Common myeloid progenitor, CD34-positive (primary cell): ENCODE data around the gene ADGRV1.

Experiments
- CTCF ChIA-PET: fragments of 350-600 bp; sonication (Branson Sonifier 250); formaldehyde crosslinking; loops from one replicate; lab custom pipeline; 2021; ENCODE audit warnings: antibody characterized with exemption; lab: Charles Lee
- POLR2A ChIA-PET: fragments of 350-600 bp; sonication (Branson Sonifier 250); formaldehyde crosslinking; loops from one replicate; lab custom pipeline; 2021; ENCODE audit warnings: antibody characterized with exemption; lab: Charles Lee
- DNase-seq, 3 donors: peaks; one replicate each; pipeline versions ENCODE4 v3.0.0 to v3.0.0-alpha.2; 2013
- H3K27ac ChIP-seq, 2 experiments: 1 replicate in 1 of 2; 2 replicates in 1 of 2; pipeline ENCODE4 v1.7.0; 2013; ENCODE audit warnings: inconsistent platforms in 2 of 2, low read length in 2 of 2, mild to moderate bottlenecking in 2 of 2, low read depth in 1 of 2, moderate library complexity in 1 of 2; ENCODE audit not compliant: severe bottlenecking in 2 of 2, insufficient read depth in 1 of 2, poor library complexity in 1 of 2
- H3K27me3 ChIP-seq, 5 experiments: replicated peaks in 2 of 5; 1 replicate in 3 of 5; 2 replicates in 2 of 5; pipeline versions ENCODE4 v1.6.1 to v1.7.0; 2013; ENCODE audit warnings: low read length in 4 of 5, mild to moderate bottlenecking in 2 of 5, moderate library complexity in 2 of 5, inconsistent platforms in 1 of 5; ENCODE audit not compliant: insufficient read depth in 5 of 5, control insufficient read depth in 4 of 5
- H3K36me3 ChIP-seq, 4 experiments: 1 replicate in 2 of 4; 2 replicates in 2 of 4; pipeline versions ENCODE4 v1.6.1 to v1.7.0; 2013; ENCODE audit warnings: low read length in 3 of 4, control low read depth in 1 of 4, mild to moderate bottlenecking in 1 of 4; ENCODE audit not compliant: control insufficient read depth in 4 of 4, insufficient read depth in 4 of 4
- H3K4me1 ChIP-seq, 4 experiments: 1 replicate in 3 of 4; 2 replicates in 1 of 4; pipeline versions ENCODE4 v1.6.1 to v1.7.1; 2013; ENCODE audit warnings: low read length in 3 of 4, mild to moderate bottlenecking in 3 of 4, control low read depth in 1 of 4, inconsistent platforms in 1 of 4, moderate library complexity in 1 of 4; ENCODE audit not compliant: control insufficient read depth in 4 of 4, insufficient read depth in 4 of 4; ENCODE audit errors: control extremely low read depth in 1 of 4
- H3K4me3 ChIP-seq, 7 experiments: 1 replicate in 4 of 7; 2 replicates in 3 of 7; pipeline versions ENCODE4 v1.5.1 to v1.7.0; 2013; ENCODE audit warnings: mild to moderate bottlenecking in 7 of 7, low read length in 6 of 7, moderate library complexity in 6 of 7, inconsistent platforms in 2 of 7, low read depth in 2 of 7, control low read depth in 1 of 7; ENCODE audit not compliant: insufficient read depth in 4 of 7, control insufficient read depth in 1 of 7; ENCODE audit errors: extremely low read depth in 1 of 7
- H3K9me3 ChIP-seq, 5 experiments: 1 replicate in 4 of 5; 2 replicates in 1 of 5; pipeline versions ENCODE4 v1.6.1 to v1.7.1; 2013; ENCODE audit warnings: low read length in 4 of 5, mild to moderate bottlenecking in 2 of 5, inconsistent platforms in 1 of 5, low read depth in 1 of 5, moderate library complexity in 1 of 5; ENCODE audit not compliant: control insufficient read depth in 4 of 5, insufficient read depth in 2 of 5; ENCODE audit errors: control extremely low read depth in 1 of 5
- WGBS: methylation state at CpG from one replicate; pipeline ENCODE4 v1.1.5; 2013; ENCODE audit not compliant: insufficient coverage; 5-methylcytosine and 5-hydroxymethylcytosine counted together

ADGRV1 gene

DNA sequence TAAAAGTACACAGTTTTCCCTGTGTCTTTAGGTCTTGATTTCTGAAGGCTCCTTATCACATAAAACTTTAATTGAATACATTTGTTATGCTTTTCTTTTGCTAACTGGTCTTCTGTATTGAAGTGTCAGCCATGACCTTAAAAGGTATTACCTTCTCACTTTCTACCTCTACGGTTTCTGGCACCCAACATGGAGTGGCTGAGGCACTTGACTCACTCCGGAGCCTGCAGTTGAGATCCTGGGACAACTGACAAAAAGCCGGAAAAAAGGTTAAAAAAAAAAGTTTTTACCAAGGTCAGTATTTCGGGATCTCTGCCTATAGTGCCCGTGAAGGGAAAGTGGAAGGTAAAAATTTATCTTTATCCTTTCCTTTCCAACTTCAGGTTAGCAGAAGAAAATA is 627.5 kb downstream of the ADGRV1 start:
- WGBS = 100% methylated on average over 4 of the region's 5 CpGs
- Histone ChIP-seq H3K27ac (no peak overlapping the region), H3K36me3 (no peaks in the 10 kb centered on the region), H3K9me3 (no peaks in the 10 kb centered on the region), H3K4me3 (no peak overlapping the region), H3K4me1 (peaks cover 0 to 18% (median 3%) of the 10 kb centered on the region in 4 experiments), H3K27me3 (no peaks in the 10 kb centered on the region)
- POLR2A ChIA-PET = no interaction called here
- DNase-seq = no peak
- CTCF ChIA-PET = no interaction called here

DNA sequence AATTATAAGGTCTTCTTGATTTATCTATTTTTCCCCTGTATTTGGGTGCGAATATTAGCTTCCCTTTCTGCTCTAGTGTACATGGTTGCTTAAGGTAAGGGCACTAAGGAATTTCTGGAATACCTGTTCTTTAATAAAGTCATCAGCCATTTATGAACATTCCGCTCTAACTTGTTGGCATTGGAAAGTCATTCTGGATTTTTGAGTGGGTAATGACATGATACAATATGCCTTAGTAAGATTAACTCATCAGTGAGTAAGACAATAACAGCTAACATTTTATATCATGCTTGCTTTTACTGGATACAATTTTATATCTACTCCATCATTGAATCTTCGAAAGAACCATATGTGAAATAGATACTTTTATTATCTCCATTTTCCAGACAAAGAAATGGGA is 628.4 kb downstream of the ADGRV1 start:
- ChIA-PET CTCF (interaction anchor here (0.9 to 1.4 kb wide), 2 partner anchors 20 to 32 kb away, joined by 3 to 5 read pairs; no protein-coding TSS in a partner anchor), POLR2A (no interaction called here)
- peaks cover 0 to 18% (median 3%) of the 10 kb centered on the region in 4 experiments for H3K4me1 ChIP-seq
- no peaks in the 10 kb centered on the region for H3K27me3 ChIP-seq
- no peak for DNase-seq
- WGBS = 100% methylated on average over 1 of the region's 3 CpGs
- H3K36me3 ChIP-seq = no peaks in the 10 kb centered on the region
- no peaks in the 10 kb centered on the region for H3K9me3 ChIP-seq
- no peak overlapping the region for H3K4me3 ChIP-seq
- no peak overlapping the region for H3K27ac ChIP-seq

DNA sequence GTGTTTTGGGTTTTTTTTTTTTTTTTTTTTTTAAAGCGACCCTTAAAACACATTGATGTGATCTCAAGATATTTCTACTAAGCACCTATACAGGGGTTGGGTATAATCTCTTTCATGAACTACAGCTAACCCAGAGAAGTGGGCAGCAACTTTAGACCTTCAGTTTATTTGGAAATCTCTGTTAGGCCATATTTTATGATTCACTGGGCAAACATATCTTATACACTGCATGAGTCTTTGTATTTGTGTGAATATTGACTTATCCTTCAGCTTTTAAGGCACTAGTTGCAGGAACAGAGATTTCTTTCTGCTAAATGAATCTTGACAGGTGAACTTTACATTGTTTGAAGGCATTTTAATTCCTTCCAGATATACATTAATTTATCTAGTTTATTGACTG is 630.2 kb downstream of the ADGRV1 start:
- no peaks in the 10 kb centered on the region for H3K36me3 ChIP-seq
- H3K27me3 ChIP-seq = no peaks in the 10 kb centered on the region
- ChIA-PET POLR2A (no interaction called here), CTCF (no interaction called here)
- WGBS = no CpG with 5 or more reads among the region's 1 CpG
- no peak for DNase-seq
- H3K4me3 ChIP-seq = no peak overlapping the region
- no peak overlapping the region for H3K27ac ChIP-seq
- peaks cover 0 to 3% (median 0%) of the 10 kb centered on the region in 4 experiments for H3K4me1 ChIP-seq
- H3K9me3 ChIP-seq = no peaks in the 10 kb centered on the region

DNA sequence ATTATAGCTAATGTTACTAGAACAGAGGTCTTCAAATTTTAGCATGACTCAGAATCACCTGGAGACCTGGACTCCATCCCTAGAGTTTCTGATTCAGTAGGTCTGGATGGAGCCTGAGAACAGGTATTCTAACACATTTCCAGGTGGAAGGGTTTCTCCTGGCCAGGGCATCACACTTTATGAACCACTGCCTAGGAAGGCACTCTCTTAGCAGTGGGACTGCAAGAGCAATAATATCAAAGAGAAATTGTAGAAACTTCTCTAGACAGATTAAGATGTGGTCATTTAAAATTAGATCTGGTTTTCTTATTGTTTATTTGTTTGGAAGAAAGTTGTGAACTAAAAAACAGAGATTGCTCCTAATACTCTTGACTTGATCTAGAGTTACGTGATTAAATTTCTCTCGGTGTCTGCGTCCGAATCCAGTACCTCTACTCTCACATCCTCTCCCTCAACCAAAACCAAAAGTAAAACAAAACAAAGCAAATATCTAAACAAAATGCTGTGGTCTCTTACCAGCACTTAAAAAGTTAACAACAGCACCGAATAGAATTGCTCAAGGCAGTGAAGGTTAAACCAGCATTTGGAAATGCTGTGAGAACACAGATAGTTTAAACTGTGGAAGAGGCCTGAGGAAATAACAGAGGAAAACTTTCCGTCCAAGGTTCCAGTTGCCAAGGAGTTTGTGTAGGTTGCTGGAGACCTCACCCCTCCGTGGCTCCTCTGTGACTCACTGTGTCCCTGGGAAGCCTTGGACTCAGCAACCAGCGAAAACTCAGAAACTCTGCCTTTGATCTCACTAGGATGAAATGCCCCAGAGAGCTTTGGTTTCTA is 631.1 kb downstream of the ADGRV1 start:
- Histone ChIP-seq H3K36me3 (no peaks in the 10 kb centered on the region), H3K27ac (no peak overlapping the region), H3K27me3 (no peaks in the 10 kb centered on the region), H3K4me3 (no peak overlapping the region), H3K4me1 (no peaks in the 10 kb centered on the region), H3K9me3 (no peaks in the 10 kb centered on the region)
- WGBS = 96% methylated on average over 8 of the region's 8 CpGs
- no peak for DNase-seq
- POLR2A ChIA-PET = no interaction called here
- CTCF ChIA-PET = no interaction called here

DNA sequence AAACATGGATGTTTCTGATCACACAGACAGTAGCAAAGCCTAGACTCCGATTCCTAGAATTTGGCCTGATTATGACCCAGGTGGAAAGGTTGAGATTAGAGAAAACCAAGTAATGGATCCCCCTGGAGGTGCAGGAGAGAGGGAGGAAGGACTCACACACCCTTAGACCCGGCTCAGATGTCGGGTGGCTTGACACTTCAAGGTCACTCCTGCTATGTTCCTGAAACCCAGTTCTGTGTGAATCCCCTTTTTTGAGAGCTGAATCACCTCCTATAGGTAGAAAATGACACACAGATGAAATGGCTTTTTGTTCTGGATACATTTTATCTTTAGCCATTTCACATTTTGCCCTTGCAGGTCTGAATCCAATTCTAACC is 631.7 kb downstream of the ADGRV1 start:
- POLR2A ChIA-PET = no interaction called here
- Histone ChIP-seq H3K27ac (no peak overlapping the region), H3K36me3 (no peaks in the 10 kb centered on the region), H3K4me1 (no peaks in the 10 kb centered on the region), H3K9me3 (no peaks in the 10 kb centered on the region), H3K4me3 (no peak overlapping the region), H3K27me3 (no peaks in the 10 kb centered on the region)
- CTCF ChIA-PET = no interaction called here
- 100% methylated on average over 2 of the region's 3 CpGs for WGBS
- DNase-seq = no peak

DNA sequence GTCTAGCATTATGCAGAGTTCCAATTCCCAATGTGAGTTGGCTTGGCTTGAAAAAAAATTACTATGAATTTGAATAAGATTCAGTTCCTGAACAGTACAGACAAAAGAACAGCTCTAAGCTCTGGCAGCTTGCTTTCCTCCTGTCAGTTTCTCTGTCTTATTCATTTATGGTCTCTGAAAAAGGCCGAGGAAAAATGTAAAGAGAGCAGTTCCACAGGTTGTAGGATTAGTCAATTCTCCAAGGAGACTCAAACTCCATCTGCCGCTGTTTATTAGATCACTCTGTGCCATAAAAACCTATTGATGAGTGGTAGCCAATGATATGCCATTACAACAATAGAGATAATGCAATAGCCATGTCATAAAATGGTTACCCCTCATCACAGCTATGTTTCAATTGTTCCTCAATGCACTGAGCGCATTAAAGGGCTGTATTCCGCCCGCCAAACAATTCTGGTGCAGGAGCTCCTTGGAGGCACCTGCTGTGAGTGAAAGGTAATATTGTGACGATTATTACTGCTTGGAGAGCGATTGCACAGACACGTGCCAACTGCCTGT is 636.3 kb downstream of the ADGRV1 start:
- no peaks in the 10 kb centered on the region for H3K9me3 ChIP-seq
- no peak overlapping the region for H3K4me3 ChIP-seq
- no peaks in the 10 kb centered on the region for H3K4me1 ChIP-seq
- no peak for DNase-seq
- no peak overlapping the region for H3K27ac ChIP-seq
- no peaks in the 10 kb centered on the region for H3K36me3 ChIP-seq
- ChIA-PET CTCF (interaction anchor here (1.1 to 1.2 kb wide), 2 partner anchors 11 to 16 kb away, joined by 3 read pairs; no protein-coding TSS in a partner anchor), POLR2A (no interaction called here)
- WGBS = 98% methylated on average over 6 of the region's 8 CpGs
- H3K27me3 ChIP-seq = no peaks in the 10 kb centered on the region

DNA sequence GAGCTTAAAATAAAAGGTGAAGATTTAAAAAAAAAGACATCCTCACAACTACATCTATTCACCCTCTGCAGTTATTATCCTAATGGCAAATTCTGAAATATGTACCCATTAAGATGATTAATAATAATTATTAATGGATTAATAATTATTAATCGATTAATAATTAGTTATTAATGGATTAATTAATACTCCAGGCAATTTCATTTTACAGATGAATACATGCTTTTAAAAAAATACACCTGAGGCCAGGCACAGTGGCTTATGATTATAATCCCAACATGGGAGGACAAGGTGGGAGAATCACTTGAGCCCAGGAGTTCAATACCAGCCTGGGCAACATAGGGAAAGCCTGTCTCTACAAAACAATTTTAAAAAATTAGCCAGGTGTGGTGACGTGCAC is 642.1 kb downstream of the ADGRV1 start:
- WGBS = no CpG with 5 or more reads among the region's 2 CpGs
- POLR2A ChIA-PET = no interaction called here
- no peaks in the 10 kb centered on the region for H3K9me3 ChIP-seq
- DNase-seq = no peak
- H3K36me3 ChIP-seq = no peaks in the 10 kb centered on the region
- H3K4me3 ChIP-seq = no peak overlapping the region
- CTCF ChIA-PET = no interaction called here
- no peaks in the 10 kb centered on the region for H3K4me1 ChIP-seq
- H3K27ac ChIP-seq = no peak overlapping the region
- no peaks in the 10 kb centered on the region for H3K27me3 ChIP-seq
